Measurements from ENCODE around the gene PTH. TPM values are rescaled to one million over a fixed set of nuclear protein-coding genes. Genes with fewer than 3 reads are reported as not detected.

The PTH gene
- total RNA-seq, 4 donors from 2014 or later, result not detected

DNA sequence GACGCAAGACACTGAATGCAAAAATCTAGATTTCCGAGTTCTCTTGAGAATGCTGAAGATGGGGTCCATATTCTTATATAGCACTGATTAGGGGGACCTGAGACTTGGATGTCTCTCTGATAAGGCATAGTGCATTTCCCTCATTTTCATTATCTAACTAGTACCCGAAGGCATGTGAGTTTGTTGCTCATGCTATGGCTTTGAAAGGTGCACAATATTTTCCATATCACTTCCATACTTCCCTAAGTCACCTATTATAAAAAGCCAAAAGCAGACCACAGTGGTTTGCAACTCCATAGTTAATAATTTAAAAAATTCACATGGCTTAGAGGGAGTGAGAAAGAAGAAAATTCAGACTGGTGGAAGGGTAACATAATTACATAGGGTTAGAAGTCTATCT, 34.5 kb downstream of the PTH start:
- no peak for DNase-seq
- in situ Hi-C loops (cut with MboI; ENCODE audit: low sequenced_read_pairs in 4 of 4) (no loop called here), intact Hi-C loops (cut with DNase I; ENCODE audit: low total_unique reads) (no loop called here)
- no peak for TF ChIP-seq POLR2A (IDR thresholded peaks at IDR 0.05)
- TF ChIP-seq, protein P1, sequence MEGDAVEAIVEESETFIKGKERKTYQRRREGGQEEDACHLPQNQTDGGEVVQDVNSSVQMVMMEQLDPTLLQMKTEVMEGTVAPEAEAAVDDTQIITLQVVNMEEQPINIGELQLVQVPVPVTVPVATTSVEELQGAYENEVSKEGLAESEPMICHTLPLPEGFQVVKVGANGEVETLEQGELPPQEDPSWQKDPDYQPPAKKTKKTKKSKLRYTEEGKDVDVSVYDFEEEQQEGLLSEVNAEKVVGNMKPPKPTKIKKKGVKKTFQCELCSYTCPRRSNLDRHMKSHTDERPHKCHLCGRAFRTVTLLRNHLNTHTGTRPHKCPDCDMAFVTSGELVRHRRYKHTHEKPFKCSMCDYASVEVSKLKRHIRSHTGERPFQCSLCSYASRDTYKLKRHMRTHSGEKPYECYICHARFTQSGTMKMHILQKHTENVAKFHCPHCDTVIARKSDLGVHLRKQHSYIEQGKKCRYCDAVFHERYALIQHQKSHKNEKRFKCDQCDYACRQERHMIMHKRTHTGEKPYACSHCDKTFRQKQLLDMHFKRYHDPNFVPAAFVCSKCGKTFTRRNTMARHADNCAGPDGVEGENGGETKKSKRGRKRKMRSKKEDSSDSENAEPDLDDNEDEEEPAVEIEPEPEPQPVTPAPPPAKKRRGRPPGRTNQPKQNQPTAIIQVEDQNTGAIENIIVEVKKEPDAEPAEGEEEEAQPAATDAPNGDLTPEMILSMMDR (IDR thresholded peaks at IDR 0.05 in 4 of 5, conservative IDR thresholded peaks at IDR 0.05 in 1 of 5), result no peak
- peaks cover 13% of the 10 kb centered on the region in 2 donors for H3K4me1 ChIP-seq
- no peaks in the 10 kb centered on the region for H3K36me3 ChIP-seq
- no peak overlapping the region for H3K27ac ChIP-seq
- ATAC-seq, result no peak
- H3K27me3 ChIP-seq, result no peaks in the 10 kb centered on the region
- H3K4me3 ChIP-seq, result no peak overlapping the region
- H3K9me3 ChIP-seq, result no peaks in the 10 kb centered on the region

DNA sequence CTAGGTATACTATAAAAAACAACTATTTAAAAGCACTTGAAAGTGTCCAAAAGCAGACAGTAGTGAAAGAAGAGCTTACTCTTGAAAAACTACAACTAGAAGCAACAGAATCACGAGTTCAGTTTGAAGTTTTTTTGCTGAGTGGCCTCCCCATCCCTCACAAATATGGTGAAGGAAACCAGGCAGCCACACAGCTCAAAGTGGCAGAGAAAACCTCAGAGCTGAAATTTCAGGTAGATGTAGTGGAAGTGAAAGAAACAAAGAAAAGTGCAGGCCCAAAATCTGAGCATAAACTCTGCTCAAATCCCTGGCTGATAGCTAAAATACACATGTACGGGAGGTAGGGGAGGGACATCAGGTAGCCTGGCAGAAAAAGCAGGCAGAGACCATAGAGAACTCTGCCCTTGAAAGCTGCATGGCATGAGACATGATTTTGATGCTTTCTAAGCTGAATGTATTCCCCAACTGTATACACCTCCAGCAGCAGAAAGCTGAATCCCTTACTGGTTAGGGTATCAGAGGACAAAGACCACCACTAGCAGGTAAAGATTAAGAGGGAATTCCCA, 44.9 kb downstream of the PTH start:
- H3K9me3 ChIP-seq, result no peaks in the 10 kb centered on the region
- H3K27me3 ChIP-seq, result no peaks in the 10 kb centered on the region
- no peak for ATAC-seq
- no peak for DNase-seq
- no peak for TF ChIP-seq POLR2A (IDR thresholded peaks at IDR 0.05)
- TF ChIP-seq, protein P1 (IDR thresholded peaks at IDR 0.05 in 4 of 5, conservative IDR thresholded peaks at IDR 0.05 in 1 of 5), result no peak
- H3K36me3 ChIP-seq, result no peaks in the 10 kb centered on the region
- H3K4me1 ChIP-seq, result peaks cover 20 to 25% of the 10 kb centered on the region in 2 donors
- intact Hi-C loops (cut with DNase I; ENCODE audit: low total_unique reads), result no loop called here
- H3K27ac ChIP-seq, result no peak overlapping the region
- in situ Hi-C loops (cut with MboI; ENCODE audit: low sequenced_read_pairs in 4 of 4), result no loop called here
- H3K4me3 ChIP-seq, result no peak overlapping the region

DNA sequence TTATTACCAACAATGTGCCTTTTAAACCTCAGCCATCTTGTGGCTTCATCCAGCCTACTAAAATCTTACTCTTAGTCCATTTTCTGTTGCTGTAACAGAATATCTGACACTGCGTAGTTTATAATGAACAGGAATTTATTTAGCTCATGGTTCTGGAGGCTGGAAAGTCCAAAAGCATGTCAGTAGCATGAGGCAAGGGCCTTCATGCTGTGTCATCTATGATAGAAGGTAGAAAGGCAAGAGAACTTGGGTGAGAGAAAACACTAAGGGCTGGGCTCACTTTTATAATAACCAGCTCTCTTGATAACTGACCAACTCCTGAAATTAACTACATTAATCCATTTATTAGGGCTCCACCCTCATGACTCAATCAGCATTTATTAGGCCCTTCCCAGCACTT, 46.3 kb downstream of the PTH start:
- no peaks in the 10 kb centered on the region for H3K27me3 ChIP-seq
- no peaks in the 10 kb centered on the region for H3K36me3 ChIP-seq
- intact Hi-C loops (cut with DNase I; ENCODE audit: low total_unique reads) (no loop called here), in situ Hi-C loops (cut with MboI; ENCODE audit: low sequenced_read_pairs in 4 of 4) (no loop called here)
- ATAC-seq, result no peak
- no peaks in the 10 kb centered on the region for H3K9me3 ChIP-seq
- peak overlapping the region in 1 of 4 donors; percentile 60 for H3K27ac ChIP-seq
- no peak overlapping the region for H3K4me3 ChIP-seq
- DNase-seq, result no peak
- H3K4me1 ChIP-seq, result peaks cover 20 to 25% of the 10 kb centered on the region in 2 donors
- no peak for TF ChIP-seq POLR2A (IDR thresholded peaks at IDR 0.05)
- TF ChIP-seq, protein P1 (IDR thresholded peaks at IDR 0.05 in 4 of 5, conservative IDR thresholded peaks at IDR 0.05 in 1 of 5), result no peak

GRCh38 chr11:13448876-13449275, 46.9 kb downstream of the PTH start:
- Histone ChIP-seq H3K36me3 (no peaks in the 10 kb centered on the region), H3K4me3 (no peak overlapping the region), H3K4me1 (peaks cover 20 to 25% of the 10 kb centered on the region in 2 donors), H3K27me3 (no peaks in the 10 kb centered on the region), H3K27ac (peak overlapping the region; percentile 34 to 60 (median 44)), H3K9me3 (no peaks in the 10 kb centered on the region)
- intact Hi-C loops (cut with DNase I; ENCODE audit: low total_unique reads), result no loop called here
- in situ Hi-C loops (cut with MboI; ENCODE audit: low sequenced_read_pairs in 4 of 4), result no loop called here
- ATAC-seq (peak; percentile 73 to 87), DNase-seq (no peak)
- TF ChIP-seq POLR2A (IDR thresholded peaks at IDR 0.05), result no peak
- TF ChIP-seq, protein P1 (IDR thresholded peaks at IDR 0.05 in 4 of 5, conservative IDR thresholded peaks at IDR 0.05 in 1 of 5), result no peak

GRCh38 chr11:13446444-13446843, 49.4 kb downstream of the PTH start:
- Histone ChIP-seq H3K36me3 (no peaks in the 10 kb centered on the region), H3K27me3 (no peaks in the 10 kb centered on the region), H3K9me3 (no peaks in the 10 kb centered on the region), H3K4me3 (no peak overlapping the region), H3K27ac (no peak overlapping the region), H3K4me1 (peaks cover 20 to 25% of the 10 kb centered on the region in 2 donors)
- in situ Hi-C loops (cut with MboI; ENCODE audit: low sequenced_read_pairs in 4 of 4), result no loop called here
- intact Hi-C loops (cut with DNase I; ENCODE audit: low total_unique reads), result no loop called here
- no peak for DNase-seq
- no peak for TF ChIP-seq POLR2A (IDR thresholded peaks at IDR 0.05)
- TF ChIP-seq, protein P1 (IDR thresholded peaks at IDR 0.05 in 4 of 5, conservative IDR thresholded peaks at IDR 0.05 in 1 of 5), result no peak
- ATAC-seq, result no peak
